ENCODE results near the gene MAP10. TPM values are rescaled to one million over a fixed set of nuclear protein-coding genes. Genes with fewer than 3 reads are reported as not detected.

The MAP10 gene
- total RNA-seq, 1 donor: 2.2 TPM

DNA sequence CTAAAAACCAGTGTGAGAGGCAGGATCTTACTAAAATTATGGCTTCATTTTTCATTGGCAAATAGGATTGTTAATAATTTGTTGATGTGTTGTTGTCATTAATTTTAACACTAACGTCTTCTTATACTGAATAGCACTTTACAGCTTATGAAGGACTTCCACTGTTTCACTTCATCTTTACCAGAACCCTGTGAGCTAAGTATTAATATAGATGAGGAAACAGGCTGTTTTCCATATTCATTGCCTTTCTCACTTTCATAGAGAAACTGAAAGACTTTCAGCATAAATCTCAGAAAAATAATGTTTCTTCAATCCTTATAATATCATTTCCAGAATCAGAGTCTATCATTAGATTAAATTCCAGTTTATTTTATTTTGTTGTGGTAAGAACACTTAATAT is 8.5 kb downstream of the MAP10 start:
- TF ChIP-seq, protein P1, sequence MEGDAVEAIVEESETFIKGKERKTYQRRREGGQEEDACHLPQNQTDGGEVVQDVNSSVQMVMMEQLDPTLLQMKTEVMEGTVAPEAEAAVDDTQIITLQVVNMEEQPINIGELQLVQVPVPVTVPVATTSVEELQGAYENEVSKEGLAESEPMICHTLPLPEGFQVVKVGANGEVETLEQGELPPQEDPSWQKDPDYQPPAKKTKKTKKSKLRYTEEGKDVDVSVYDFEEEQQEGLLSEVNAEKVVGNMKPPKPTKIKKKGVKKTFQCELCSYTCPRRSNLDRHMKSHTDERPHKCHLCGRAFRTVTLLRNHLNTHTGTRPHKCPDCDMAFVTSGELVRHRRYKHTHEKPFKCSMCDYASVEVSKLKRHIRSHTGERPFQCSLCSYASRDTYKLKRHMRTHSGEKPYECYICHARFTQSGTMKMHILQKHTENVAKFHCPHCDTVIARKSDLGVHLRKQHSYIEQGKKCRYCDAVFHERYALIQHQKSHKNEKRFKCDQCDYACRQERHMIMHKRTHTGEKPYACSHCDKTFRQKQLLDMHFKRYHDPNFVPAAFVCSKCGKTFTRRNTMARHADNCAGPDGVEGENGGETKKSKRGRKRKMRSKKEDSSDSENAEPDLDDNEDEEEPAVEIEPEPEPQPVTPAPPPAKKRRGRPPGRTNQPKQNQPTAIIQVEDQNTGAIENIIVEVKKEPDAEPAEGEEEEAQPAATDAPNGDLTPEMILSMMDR (IDR thresholded peaks at IDR 0.05; ENCODE audit: insufficient read depth, low read depth, low read length): no peak
- DNase-seq (ENCODE audit: low read depth): no peak

DNA sequence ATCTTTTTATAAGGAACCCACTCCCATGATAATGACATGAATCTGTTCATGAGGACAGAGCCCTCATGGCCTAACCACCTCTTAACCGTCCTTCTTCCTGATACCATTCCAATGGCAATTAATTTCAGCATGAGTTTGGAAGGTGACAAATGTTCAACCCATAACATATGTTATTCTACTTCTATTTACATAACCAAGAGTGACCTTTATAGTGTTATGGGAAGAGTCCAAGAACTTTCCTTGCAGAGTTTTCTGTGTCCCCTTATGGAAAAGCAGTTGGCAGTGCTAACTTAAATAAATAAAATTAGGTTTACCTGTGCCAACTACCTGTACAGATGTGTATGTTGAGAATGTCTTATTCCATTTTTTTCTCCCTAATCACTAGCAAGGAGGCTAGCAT is 11.1 kb downstream of the MAP10 start:
- TF ChIP-seq, protein P1 (IDR thresholded peaks at IDR 0.05; ENCODE audit: insufficient read depth, low read depth, low read length): no peak
- no peak for DNase-seq (ENCODE audit: low read depth)
- H3K4me3 ChIP-seq (ENCODE audit: low read depth, low read length): no peak overlapping the region

More for the DNA sequence above, 8.5 kb downstream of the MAP10 start:
- H3K4me3 ChIP-seq (ENCODE audit: low read depth, low read length): no peak overlapping the region

DNA sequence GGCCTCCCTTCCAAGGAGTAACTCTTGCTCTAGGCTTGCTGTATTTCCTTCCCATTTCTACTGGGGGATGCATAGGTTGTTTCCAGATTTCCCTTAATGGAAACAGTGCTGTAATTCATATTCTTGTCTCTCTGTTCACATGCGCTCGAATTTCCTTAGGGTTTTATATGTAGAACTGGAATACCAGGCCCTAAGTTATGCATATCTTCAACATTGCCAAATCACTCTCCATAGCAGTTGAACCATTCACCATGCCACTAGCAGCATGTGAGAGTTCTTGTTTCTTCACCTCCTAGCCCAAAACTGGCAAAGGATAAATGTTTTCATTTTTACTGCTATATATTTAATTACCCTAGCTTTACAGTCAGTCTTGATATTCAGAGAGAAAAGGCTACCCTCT is 12.8 kb downstream of the MAP10 start:
- TF ChIP-seq, protein P1 (IDR thresholded peaks at IDR 0.05; ENCODE audit: insufficient read depth, low read depth, low read length): no peak
- DNase-seq (ENCODE audit: low read depth): no peak
- no peak overlapping the region for H3K4me3 ChIP-seq (ENCODE audit: low read depth, low read length)

DNA sequence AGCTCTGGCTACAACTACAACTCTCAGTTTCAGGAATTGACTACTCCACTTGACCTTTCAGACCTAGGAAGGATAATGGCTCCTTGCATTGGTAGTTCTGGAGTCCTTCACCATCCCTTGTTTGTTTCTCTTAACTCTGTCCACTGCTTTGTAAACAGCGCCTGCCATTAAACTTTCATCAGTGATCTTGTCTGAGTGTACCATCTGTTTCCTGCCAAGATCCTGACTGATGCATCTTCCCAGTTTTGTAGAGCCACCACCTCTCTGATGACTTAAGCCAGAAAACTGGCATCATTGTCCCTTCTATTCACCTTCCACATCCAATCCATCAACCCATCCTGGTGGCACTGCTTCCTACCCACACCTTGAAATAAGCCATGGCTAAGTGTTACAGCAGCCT is 15.2 kb downstream of the MAP10 start:
- H3K4me3 ChIP-seq (ENCODE audit: low read depth, low read length): no peak overlapping the region
- DNase-seq (ENCODE audit: low read depth): no peak
- TF ChIP-seq, protein P1 (IDR thresholded peaks at IDR 0.05; ENCODE audit: insufficient read depth, low read depth, low read length): no peak

DNA sequence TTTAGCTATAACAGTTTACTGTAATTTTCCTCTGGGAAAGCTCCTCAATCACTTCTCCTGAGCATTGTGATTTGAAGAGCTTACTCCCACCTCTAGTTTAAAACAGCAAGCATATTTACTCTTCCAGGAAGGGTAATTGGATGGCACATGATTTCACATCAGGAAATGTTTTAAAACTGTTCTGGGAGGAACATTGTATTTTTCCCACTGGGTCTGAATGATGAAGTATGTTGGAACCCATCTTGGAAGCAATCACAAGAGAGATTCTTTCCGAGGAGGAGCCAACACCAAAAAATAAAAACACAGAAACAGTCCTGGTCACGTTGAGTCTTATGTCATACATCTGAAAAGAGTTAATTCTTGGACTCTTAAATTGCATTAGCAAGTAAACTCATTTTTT is 17.3 kb downstream of the MAP10 start:
- TF ChIP-seq, protein P1 (IDR thresholded peaks at IDR 0.05; ENCODE audit: insufficient read depth, low read depth, low read length): no peak
- no peak overlapping the region for H3K4me3 ChIP-seq (ENCODE audit: low read depth, low read length)
- DNase-seq (ENCODE audit: low read depth): no peak

DNA sequence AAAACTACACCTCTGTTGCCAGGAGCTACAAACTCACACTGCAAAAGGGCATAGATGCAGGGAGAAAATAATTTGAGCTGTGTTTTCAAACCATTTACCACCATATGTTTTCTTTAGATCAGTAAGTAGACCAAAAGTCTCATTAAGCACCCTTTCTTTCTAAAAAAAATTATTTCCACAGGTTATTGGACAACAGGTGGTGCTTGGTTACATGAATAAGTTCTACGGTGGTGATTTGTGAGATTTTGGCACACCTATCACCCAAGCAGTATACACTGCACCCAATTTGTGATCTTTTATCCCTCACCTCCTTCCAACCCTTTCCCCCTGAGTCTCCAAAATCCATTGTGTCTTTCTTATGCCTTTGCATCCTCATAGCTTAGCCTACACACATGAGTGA is 21.1 kb downstream of the MAP10 start:
- no peak for DNase-seq (ENCODE audit: low read depth)
- no peak overlapping the region for H3K4me3 ChIP-seq (ENCODE audit: low read depth, low read length)
- TF ChIP-seq, protein P1 (IDR thresholded peaks at IDR 0.05; ENCODE audit: insufficient read depth, low read depth, low read length): no peak

DNA sequence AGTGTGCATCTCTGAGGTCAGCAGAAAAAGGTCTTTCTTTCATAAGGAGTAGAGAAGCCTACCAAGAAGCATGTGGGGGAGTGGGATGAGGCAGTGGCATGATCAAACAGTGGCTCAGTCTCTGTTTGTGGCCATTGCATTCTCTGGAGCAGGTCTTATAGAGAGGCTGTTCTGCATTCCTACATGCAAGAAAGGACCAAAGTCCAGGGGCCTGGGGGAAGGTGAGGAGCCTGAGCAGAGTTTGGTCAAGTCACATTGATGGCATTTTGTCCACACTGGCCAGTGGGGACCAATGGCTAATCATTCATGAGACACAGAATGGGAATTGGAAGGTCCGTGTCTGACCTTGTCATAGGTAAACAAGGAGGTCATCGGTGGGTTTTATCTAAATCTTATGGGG is 25.4 kb downstream of the MAP10 start:
- TF ChIP-seq, protein P1 (IDR thresholded peaks at IDR 0.05; ENCODE audit: insufficient read depth, low read depth, low read length): no peak
- no peak for DNase-seq (ENCODE audit: low read depth)
- H3K4me3 ChIP-seq (ENCODE audit: low read depth, low read length): no peak overlapping the region
